Panc1 (cell line): ENCODE data around the gene LRRC10B. TPM values are rescaled to one million over a fixed set of nuclear protein-coding genes. Genes with fewer than 3 reads are reported as not detected.

Experiments
- ATAC-seq: fragments of 200-7000 bp; cut with Tn5 transposase; 2 replicates; pipeline ENCODE4 v1.9.1; 2020; ENCODE audit warnings: mild to moderate bottlenecking, moderate library complexity
- BruUV-seq: library from RNA; stranded (reverse); fragments of 400-500 nt; replicated peaks from 2 replicates; lab custom pipeline; 2021; lab: Mats Ljungman, UMichigan
- CTCF ChIA-PET: fragments of 300-600 bp; sonication (Branson Sonifier 250); formaldehyde crosslinking; loops from one replicate; lab custom pipeline; 2022; ENCODE audit warnings: antibody characterized with exemption; lab: Charles Lee
- POLR2A ChIA-PET: fragments of 300-600 bp; sonication (Branson Sonifier 250); formaldehyde crosslinking; loops from one replicate; lab custom pipeline; 2022; ENCODE audit warnings: antibody characterized with exemption; lab: Charles Lee
- DNase-seq: peaks from one replicate; pipeline ENCODE4 v3.0.0-alpha.2; 2010; ENCODE audit warnings: low read depth, low spot score
- H3K27ac ChIP-seq: 2 replicates; pipeline ENCODE4 v1.5.1; 2011; ENCODE audit warnings: mild to moderate bottlenecking, low read length, inconsistent platforms
- H3K27me3 ChIP-seq: fragments of 200-500 bp; sonication (Bioruptor generic); 2 replicates; pipeline ENCODE4 v1.6.0; 2014; ENCODE audit warnings: low read length, inconsistent platforms; ENCODE audit not compliant: control insufficient read depth, insufficient read depth
- H3K36me3 ChIP-seq: fragments of 200-500 bp; sonication (Bioruptor generic); 2 replicates; pipeline ENCODE4 v1.5.1; 2014; ENCODE audit warnings: inconsistent platforms, mild to moderate bottlenecking, low read length, moderate library complexity; ENCODE audit not compliant: control insufficient read depth, insufficient read depth
- H3K4me1 ChIP-seq: 2 replicates; pipeline ENCODE4 v1.5.1; 2011; ENCODE audit warnings: inconsistent platforms, mild to moderate bottlenecking, low read length, moderate library complexity; ENCODE audit not compliant: control insufficient read depth, insufficient read depth
- H3K4me3 ChIP-seq, 2 experiments: 2 replicates each; pipeline ENCODE4 v1.5.1; 2011 to 2012; ENCODE audit warnings: low read depth in 2 of 2, low read length in 2 of 2, mild to moderate bottlenecking in 2 of 2, inconsistent platforms in 1 of 2, moderate library complexity in 1 of 2
- H3K9me3 ChIP-seq: fragments of 200-500 bp; sonication (Bioruptor generic); 2 replicates; pipeline ENCODE4 v1.5.1; 2014; ENCODE audit warnings: low read depth, mild to moderate bottlenecking, inconsistent platforms, low read length, moderate library complexity; ENCODE audit not compliant: control insufficient read depth, insufficient read depth
- POLR2AphosphoS5 ChIP-seq: IDR thresholded peaks from 2 replicates; pipeline ENCODE4 v1.6.1; 2012; ENCODE audit warnings: mild to moderate bottlenecking, low read depth, low read length, moderate library complexity
- REST ChIP-seq, 2 experiments: IDR thresholded peaks; 2 replicates each; pipeline ENCODE4 v1.6.1; 2011 to 2012; ENCODE audit warnings: low read depth in 2 of 2, control low read depth in 1 of 2, low read length in 1 of 2, mild to moderate bottlenecking in 1 of 2, moderate library complexity in 1 of 2; ENCODE audit not compliant: insufficient read depth in 1 of 2
- SIN3A ChIP-seq: IDR thresholded peaks from 2 replicates; pipeline ENCODE4 v1.6.1; 2012; ENCODE audit warnings: low read depth, mild to moderate bottlenecking, low read length, moderate library complexity, borderline replicate concordance; ENCODE audit not compliant: insufficient read depth
- TCF7L2 ChIP-seq: IDR thresholded peaks from 2 replicates; pipeline ENCODE4 v1.6.1; 2011; ENCODE audit warnings: mild to moderate bottlenecking, low read depth, low read length, inconsistent platforms
- in situ Hi-C: cut with HindIII; loops from 2 replicates; pipeline ENCODE4 v1.10.0; 2016; ENCODE audit warnings: low sequenced_read_pairs, low pct_unique_long_range_greater_than_20kb
- intact Hi-C: fragments of 100-400 bp; cut with micrococcal nuclease; formaldehyde crosslinking; loops from one replicate; pipeline ENCODE4 v1.10.0; 2022; ENCODE audit not compliant: unreplicated experiment
- total RNA-seq: library from RNA; stranded (reverse); gene quantifications from one replicate; pipeline ENCODE4 v1.2.1, GENCODE V29; 2021; ENCODE audit not compliant: unreplicated experiment
- TF ChIP-seq, protein P1 (sequence below): fragments of 450-650 bp; IDR thresholded peaks from 2 replicates; pipeline ENCODE4 v1.5.1; 2017; ENCODE audit warnings: mild to moderate bottlenecking

The LRRC10B gene
- total RNA-seq, 1 experiment from 2014 or later = 0.23 TPM

GRCh38 chr11:61487342-61488025 is 21.1 kb upstream of the LRRC10B start:
- intact Hi-C loops (no loop called here), in situ Hi-C loops (no loop called here)
- BruUV-seq = no TSS peak
- ChIA-PET CTCF (interaction anchor here (0.7 kb wide), 2 partner anchors 28 to 143 kb away, joined by 5 to 11 read pairs; no protein-coding TSS in a partner anchor), POLR2A (no interaction called here)
- Histone ChIP-seq H3K4me1 (peaks cover 16% of the 10 kb centered on the region), H3K4me3 (no peak overlapping the region), H3K27ac (no peak overlapping the region), H3K27me3 (no peaks in the 10 kb centered on the region), H3K36me3 (no peaks in the 10 kb centered on the region), H3K9me3 (no peaks in the 10 kb centered on the region)
- DNase-seq = no peak
- ATAC-seq = no peak
- TF ChIP-seq REST (IDR thresholded peaks at IDR 0.05; ENCODE audit: insufficient read depth in 1 of 2, low read depth in 2 of 2, low read length in 1 of 2) = no peak

DNA sequence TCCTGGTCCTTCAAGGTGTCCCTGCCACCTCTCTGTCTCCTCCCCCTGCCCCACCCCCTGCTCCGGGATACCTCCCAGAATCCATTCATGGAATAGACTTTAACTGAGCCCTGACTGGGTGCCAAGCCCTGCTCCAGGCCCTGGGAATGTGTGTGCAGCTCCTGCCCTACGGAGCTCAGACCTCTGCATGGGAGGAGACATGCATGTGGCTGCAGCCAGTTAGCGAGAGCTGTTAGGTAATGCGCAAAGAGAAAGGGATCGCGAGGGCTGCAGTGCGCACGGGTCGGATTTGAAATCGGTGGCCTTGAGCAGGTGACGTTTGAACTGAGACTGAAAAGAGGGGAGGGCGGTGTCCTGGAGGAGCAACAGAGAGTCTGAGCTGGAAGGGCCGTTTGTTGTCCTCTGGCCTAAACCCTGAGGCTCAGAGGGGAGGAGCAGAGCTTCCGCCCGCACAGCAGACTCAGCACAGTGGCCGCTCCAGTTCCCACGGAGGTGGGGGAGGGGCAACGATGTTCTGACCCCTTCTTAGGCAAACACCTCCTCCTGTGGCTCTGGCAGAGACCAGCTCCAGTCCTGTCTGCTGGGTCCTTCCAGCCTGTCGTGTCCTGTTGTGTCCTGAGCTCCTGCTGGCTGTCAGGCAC is 19.8 kb upstream of the LRRC10B start:
- H3K4me3 ChIP-seq = peak overlapping the region; percentile 11 to 44
- no peaks in the 10 kb centered on the region for H3K9me3 ChIP-seq
- in situ Hi-C loops = no loop called here
- H3K27me3 ChIP-seq = no peaks in the 10 kb centered on the region
- DNase-seq (no peak), ATAC-seq (peak; percentile 77)
- H3K4me1 ChIP-seq = peaks cover 16% of the 10 kb centered on the region
- ChIA-PET POLR2A (interaction anchor here (0.6 kb wide), 1 partner anchor 47 kb away, joined by 3 read pairs; no protein-coding TSS in a partner anchor), CTCF (interaction anchor here (0.5 to 1.5 kb wide), 6 partner anchors 9 to 149 kb away, joined by 3 to 10 read pairs (median 4); no protein-coding TSS in a partner anchor)
- peak overlapping the region; percentile 58 for H3K27ac ChIP-seq
- intact Hi-C loops = no loop called here
- BruUV-seq = no TSS peak
- no peak for TF ChIP-seq SIN3A
- no peak for TF ChIP-seq TCF7L2
- TF ChIP-seq, protein P1, sequence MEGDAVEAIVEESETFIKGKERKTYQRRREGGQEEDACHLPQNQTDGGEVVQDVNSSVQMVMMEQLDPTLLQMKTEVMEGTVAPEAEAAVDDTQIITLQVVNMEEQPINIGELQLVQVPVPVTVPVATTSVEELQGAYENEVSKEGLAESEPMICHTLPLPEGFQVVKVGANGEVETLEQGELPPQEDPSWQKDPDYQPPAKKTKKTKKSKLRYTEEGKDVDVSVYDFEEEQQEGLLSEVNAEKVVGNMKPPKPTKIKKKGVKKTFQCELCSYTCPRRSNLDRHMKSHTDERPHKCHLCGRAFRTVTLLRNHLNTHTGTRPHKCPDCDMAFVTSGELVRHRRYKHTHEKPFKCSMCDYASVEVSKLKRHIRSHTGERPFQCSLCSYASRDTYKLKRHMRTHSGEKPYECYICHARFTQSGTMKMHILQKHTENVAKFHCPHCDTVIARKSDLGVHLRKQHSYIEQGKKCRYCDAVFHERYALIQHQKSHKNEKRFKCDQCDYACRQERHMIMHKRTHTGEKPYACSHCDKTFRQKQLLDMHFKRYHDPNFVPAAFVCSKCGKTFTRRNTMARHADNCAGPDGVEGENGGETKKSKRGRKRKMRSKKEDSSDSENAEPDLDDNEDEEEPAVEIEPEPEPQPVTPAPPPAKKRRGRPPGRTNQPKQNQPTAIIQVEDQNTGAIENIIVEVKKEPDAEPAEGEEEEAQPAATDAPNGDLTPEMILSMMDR = no peak
- no peak for TF ChIP-seq POLR2AphosphoS5
- TF ChIP-seq REST (IDR thresholded peaks at IDR 0.05; ENCODE audit: insufficient read depth in 1 of 2, low read depth in 2 of 2, low read length in 1 of 2) = no peak
- no peaks in the 10 kb centered on the region for H3K36me3 ChIP-seq
